HG03103 (cell line): ENCODE data around the gene WFIKKN2.
"Not testable (repeated sequence)": the region's sequence is repeated elsewhere in the genome, so short reads cannot be mapped to it uniquely, and the experiment has no call there.

Experiments
- ATAC-seq: cut with Tn5 transposase; IDR thresholded peaks from one replicate; pipeline ENCODE4 v1.9.1; 2021; ENCODE audit warnings: low read depth; ENCODE audit not compliant: unreplicated experiment

The WFIKKN2 gene

DNA sequence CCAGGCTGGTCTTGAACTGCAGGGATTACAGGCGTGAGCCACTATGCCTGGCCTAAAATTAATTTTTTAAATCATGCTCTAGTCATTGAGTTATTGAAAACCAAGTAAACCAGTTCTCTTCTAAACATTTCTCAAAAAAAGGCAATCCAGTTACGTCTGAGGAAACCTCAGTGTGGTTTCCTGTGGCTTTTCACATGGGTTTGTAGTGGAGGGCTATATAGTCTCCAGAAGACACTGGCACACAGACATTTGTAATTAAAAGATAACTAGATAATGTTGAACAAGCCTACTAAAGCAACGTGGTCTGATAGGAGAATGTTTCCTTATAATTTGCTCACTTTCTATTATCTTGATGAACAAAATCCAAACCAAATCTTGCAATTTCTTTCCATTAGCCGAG is 36.0 kb downstream of the WFIKKN2 start:
- ATAC-seq, result no peak

GRCh38 chr17:50871898-50872297 is 36.5 kb downstream of the WFIKKN2 start:
- no peak for ATAC-seq

GRCh38 chr17:50872710-50873424 is 37.5 kb downstream of the WFIKKN2 start:
- no peak for ATAC-seq

DNA sequence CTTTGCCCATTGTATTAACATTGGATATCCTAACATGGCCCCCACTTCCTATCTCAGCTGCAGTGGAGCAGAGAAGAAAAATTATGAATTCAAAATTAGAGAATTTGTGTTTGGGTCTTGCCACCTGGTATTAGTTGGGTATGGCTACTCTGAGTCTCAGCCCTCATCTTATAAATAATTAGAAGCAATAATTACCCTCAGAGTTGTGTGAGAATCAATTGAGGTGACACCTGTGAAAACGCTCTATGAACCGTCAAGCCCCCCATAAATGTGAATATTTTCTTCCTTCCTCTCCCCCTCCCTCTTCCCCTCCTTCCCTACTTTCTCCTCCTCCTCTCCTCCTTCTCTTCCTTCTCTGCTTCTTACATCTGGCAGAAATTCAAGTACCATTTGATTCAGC is 39.7 kb downstream of the WFIKKN2 start:
- ATAC-seq, result no peak

DNA sequence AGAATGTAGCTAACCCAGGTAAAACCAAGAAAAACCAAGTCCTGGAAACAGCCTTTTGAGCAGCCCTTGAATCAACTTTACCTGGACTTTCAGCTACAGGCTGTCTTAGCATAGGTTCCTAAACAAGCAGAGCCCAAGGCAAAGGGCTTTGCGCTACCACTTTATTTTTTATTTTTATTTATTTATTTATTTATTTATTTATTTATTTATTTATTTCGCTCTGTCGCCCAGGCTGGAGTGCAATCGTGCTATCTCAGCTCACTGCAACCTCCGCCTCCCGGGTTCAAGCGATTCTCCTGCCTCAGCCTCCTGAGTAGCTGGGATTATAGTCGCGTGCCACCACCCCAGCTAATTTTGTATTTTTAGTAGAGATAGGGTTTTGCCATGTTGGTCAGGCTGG is 41.7 kb downstream of the WFIKKN2 start:
- ATAC-seq, result not testable (repeated sequence)

GRCh38 chr17:50877838-50878237 is 42.5 kb downstream of the WFIKKN2 start:
- no peak for ATAC-seq

GRCh38 chr17:50879086-50879485 is 43.7 kb downstream of the WFIKKN2 start:
- ATAC-seq, result no peak

DNA sequence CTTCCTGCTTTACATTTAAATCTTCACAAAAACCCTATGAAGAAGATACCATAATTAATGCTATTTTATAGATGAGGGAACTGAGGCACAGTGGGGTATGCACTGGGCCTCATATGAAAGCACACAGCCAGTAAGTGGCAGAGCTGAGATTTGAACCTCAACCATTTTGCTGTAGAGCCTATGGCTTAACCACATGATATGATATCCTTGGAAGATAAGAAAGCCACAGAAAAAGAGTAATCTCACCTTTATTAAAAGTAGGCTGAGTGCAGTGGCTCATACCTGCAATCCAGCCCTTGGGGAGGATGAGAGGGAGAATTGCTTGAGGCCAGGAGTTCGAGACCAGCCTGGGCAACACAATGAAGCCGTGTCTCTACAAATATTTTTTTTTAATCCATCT is 45.8 kb downstream of the WFIKKN2 start:
- ATAC-seq, result no peak

DNA sequence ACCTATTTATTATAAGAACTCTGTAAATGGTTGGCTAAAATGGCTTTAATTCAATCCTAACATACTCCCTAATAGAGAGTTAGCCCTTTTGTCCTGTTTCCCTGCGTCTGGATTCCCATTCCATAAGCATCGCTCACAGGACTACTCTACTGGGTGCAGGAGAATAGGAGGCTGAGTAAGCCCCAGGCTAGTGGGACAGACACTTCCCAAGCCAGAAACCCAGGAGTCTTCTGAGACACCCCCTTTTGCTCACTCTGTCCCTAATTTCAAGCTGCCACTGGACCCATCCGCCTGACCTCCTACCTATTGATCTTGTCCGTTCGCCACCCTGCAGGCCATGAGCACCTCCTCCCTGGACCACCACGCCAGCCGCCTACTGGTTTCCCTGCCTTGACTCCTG is 47.5 kb downstream of the WFIKKN2 start:
- no peak for ATAC-seq

- ATAC-seq, result no peak
Measured at GRCh38 chr17:50883850-50884438, 48.6 kb downstream of the WFIKKN2 start.

DNA sequence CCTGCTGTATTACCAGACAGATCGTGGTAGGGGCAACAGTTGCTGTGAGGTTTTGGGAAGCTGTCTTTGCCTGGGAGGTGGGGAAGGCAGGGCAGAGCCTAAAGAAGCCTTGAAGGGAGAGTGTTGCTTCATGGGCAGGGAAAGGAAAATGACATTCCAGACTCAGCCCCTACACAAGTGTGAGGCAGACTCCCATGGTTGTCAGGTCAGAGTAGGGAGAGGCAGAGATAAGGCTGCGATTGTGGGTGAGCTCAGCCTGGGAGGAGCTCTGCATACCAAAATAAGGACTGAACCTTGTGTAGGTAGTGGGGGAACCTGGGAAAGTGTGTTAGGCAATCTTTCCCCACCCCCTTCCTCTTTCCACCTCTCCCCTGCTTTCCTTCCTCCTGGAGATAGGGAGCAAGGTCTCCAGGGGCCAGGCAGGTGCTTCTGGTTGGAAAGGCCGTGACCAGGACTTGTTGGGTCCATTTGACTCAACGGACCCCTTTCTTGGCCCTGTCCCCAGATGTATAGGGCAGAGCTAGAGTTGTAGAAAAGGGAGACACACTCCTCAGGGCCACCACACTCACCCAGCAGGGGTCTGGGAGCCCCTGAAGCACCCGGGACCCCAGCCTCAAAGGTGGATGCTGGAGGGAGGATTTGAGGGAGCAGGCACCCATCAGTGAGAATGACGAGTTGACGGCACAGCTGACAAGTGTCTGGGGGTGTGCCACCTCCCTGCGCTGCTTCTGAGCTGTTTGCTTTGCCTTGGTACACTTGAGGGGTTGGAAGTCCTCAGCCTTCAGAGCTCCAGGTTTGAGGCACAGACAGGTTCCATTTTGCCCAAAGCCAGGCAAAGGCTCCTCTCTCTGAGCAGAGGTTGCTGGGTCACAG is 49.3 kb downstream of the WFIKKN2 start:
- no peak for ATAC-seq

GRCh38 chr17:50887705-50888245 is 52.4 kb downstream of the WFIKKN2 start:
- ATAC-seq, result no peak

DNA sequence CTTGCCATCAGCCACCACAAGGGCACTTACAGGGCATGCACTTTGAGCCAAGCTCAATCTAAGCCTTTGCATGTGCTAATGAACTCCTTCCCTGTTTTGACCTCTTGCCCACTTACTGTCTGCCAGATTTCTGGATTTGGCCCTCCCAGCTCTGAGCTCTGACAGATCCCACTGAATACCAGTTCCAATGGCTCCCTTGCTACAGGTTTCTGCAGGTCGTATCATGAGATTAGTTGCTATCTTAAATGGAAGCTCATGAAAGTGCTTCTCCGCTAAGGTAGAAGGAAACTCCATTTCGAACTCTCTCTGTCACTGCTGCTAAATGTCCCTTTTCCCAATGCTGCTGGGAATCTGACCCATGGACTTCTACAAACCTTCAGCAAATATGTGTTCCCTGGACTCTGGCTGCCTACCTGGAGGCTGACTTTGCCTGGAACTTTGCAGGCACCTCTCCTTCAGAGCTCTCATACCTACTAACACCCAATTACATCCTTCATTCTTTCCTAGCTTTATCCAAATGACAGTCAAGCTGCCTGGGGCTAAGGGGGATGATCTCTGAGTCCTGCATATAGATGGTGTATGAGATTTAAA is 54.2 kb downstream of the WFIKKN2 start:
- no peak for ATAC-seq

DNA sequence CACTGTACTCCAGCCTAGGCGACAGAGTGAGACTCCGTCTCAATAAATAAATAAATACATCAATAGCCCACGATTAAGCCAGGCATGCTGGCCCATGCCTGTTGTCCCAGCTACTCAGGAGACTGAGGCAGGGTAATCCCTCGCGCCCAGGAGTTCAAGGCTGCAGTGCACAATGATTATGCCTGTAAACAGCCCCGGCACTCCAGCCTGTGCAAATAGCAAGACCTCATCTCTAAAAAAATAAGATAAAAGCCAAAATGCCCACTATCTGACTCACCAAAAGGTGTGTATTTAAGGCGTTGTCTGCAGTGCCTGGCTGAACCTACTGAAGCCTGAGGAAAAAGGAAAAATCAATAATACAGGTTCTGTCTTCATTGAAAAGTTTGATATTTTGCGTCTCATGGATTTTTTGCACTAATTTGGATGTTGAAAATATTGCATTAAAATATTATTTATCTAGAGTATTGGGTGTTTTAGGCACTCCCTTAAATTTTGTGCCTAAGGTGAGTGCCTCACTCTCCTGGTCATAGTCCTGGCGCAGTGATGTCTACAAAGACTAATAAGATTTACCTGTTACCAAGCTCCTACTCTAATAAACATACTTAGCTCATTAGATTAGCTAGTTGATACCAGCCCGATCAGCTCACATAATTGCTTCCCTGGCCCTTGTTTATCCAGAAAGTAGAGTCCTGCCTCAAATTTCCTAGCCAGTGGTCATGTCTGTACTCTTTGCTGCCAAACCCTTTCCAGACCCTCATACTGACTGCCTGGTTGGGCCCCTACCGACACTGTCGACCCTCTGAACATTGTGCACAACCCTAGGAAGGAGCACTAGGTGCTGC is 55.5 kb downstream of the WFIKKN2 start:
- no peak for ATAC-seq

DNA sequence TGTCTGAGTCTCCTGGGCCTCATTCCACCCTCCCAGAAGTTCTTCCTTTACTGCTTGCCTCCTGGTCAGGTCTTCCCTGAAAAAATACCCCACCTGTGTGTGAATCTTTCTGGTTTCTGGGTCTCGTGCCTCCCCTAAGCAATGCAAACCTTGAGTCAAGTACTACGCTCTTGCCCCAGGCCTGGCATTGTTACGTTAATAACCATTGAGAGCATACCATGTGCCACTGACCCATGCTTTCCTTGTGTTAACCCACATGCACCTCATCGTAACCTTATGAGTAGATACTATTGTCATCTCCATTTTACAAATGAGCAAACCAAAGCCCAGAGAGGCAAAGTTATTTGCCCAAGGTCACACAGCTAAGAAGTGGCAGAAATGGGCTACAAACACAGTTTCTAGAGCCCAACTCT is 56.2 kb downstream of the WFIKKN2 start:
- ATAC-seq, result no peak
